Epidermal melanocyte (primary cell): Measurements from ENCODE around the gene BCAR3.
"Not testable (repeated sequence)": the region's sequence is repeated elsewhere in the genome, so short reads cannot be mapped to it uniquely, and the experiment has no call there.

ENCODE experiments used
- DNase-seq: peaks from one replicate; pipeline ENCODE4 v3.0.0; 2011; ENCODE audit warnings: low spot score; ENCODE audit not compliant: insufficient read length

BCAR3 gene

DNA sequence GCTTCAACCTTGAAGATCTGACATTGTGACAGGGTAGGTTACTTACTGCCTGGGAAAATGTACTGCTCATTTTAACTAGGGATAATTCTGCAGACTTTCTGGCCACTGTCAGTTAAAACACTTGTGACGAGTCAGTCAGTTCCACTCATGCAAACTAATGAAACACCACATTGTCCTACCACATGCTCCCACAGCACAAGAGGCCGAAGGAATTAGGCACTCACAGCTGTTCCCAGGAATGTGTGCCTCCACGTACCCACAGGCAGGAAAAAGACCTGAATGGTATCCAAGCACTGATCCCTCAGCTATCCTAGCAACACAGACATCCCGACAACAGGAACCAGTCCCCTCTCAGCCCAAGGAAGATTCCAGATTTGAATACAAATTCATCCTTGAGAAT, 12.3 kb downstream of the BCAR3 start:
- no peak for DNase-seq

DNA sequence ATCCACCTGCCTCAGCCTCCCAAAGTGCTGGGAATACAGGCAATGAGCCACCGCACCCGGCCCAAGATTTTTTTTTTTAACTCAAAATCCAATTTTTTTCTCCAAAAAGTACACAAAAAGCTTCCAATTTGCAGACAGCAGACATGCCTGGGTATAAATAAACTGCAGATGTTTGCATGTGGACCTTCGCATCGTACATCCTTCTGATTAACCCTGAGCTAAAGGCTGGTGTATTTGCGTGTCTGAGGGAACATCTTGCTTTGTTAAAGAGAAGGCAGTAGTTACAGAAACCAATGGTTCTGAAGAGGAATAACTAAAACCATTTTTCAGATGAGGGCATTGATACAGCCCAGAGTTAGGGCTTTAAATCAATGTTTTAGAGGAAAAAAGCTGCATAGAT, 12.7 kb downstream of the BCAR3 start:
- no peak for DNase-seq

DNA sequence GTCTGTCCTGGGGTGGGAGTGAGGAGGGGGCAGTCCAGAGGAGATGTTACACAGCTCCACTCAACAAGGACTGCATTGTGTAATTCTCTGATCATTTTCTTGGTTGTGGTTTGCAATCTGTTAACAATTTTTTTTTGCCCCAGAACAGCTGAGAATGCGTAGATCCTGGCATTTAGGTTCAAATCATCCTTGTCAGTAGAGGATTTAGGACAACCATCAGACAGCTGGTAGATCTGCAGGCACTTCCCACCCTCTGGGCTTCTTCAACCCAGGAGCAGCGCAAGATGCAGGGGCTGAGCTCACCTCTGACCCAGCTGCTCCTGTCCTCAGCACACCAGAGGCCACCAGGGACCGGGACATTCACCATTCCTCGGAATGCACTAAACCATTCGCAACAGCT, 13.5 kb downstream of the BCAR3 start:
- no peak for DNase-seq

DNA sequence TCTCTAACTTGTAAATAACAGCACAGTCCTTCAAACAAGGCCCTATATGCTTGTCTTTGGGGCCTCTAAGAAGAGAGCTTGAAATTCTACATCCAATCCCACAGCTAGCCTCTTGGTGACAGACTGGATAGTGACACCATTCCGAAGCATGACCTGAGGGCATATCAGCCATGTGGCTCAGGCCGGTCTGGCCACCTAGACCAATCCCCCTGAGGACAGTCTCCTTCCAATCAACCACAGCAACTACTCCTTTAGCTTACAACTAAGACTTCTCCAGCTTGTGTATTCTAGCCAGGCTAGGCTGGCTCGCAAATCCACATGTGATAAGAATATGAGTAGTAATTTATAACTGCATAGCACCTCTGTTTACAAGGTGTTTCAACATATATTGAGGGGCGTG, 14.0 kb downstream of the BCAR3 start:
- no peak for DNase-seq

DNA sequence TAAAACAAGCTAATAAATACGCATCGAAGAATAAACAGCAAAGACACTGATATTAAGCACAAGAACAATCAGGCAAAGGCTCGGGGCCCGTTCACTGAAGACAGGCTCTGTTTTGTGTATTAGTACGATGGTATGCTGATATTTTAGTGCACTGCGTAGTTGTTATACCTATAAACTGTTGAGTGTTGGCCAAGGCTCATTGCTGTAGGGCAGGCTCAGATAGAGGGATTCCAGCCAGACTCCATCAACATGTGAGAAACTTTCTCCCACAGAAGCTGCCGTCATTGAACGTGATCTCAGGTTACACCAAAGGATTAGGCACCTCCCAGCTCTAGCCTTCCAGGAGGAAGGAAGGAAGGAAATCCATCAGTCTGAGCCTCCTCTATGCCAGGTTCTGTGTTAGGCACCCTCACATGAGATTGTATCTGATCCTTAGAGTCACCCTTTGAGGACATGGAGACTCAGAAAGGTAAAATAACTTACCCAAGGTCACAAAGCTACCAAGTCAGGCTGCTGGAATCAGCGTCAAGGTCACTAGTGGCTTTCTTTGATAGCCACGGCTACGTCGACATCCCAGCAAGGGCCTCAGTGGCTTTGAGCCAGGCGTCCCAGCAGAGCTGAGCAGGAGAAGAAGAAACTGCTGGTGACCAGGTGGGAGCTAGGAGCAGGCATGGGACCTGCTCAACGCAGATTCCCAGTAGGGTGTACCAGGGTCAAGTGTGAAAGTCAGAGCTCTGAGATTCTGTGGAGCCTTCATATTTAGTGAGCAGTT, 14.8 kb downstream of the BCAR3 start:
- DNase-seq, result no peak

DNA sequence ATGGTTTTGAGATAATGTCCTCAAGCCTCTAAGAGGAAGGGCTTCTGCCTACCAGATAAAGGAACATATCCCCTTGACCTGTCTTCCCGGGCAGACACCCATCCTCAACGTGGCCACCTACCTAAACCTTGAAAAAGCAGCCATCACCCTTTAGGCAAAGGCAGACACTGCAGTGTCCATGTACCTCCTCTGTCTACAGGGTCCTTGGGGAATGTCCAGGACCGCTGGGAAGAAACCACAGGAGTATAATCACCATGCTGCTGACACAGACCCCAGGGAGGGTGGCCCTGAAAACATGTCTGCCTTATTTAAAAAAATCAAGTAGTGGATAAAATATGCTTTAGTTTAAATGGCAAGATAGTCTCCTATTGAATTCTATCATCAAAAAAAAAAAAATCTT, 16.6 kb downstream of the BCAR3 start:
- DNase-seq, result no peak

DNA sequence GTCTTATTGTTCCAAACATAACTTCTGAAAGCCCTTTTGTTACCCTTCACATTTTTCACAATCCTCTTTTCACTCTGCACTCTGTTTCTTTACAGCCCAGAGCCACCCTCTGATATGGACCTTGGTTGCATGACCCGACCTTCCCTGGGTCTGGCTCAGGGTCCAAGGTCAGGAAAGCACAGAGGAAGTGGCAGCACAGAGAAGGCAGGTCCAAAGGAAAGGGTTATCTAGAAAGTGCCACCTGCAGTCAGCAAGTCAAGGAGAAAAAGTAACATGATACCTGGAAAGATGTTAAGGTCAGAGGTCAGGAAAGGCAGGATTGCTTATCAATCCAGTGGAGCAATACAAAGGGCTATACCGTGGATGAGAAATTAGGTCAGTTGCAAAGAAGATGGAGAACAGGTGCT, 18.4 kb downstream of the BCAR3 start:
- no peak for DNase-seq

DNA sequence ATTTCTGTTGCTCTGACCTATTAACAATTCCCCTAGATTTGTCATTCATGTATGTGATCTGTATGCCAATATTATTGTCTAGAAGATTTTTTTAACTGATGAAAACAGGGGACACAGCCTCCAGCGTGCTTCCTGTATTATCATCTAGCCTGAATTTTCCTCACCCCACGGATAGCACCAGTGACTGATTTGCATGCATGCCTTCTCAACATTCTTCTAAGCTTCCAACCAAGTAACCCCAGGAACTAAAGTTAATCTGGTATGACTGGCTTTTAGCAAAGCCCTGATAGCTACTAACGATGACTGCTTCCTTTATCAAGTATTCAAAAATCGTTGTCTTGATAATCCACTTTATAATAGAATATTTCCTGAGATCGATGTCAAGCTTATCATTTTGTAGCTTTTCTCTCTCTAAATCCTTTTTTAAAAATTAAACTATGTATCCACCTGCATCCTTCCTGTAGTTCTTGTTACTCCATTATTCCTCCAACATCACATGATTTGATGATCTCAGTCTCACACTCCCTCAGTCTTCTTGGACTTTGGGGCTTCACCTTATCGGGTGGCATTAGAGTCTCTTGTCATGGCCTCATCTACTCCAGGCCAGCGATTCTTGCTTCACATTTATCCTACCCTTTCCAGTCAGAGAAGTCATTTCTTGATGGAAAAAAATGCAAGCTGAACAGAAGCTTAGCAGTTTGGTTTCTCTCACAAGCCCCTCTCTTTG, 19.0 kb downstream of the BCAR3 start:
- no peak for DNase-seq

DNA sequence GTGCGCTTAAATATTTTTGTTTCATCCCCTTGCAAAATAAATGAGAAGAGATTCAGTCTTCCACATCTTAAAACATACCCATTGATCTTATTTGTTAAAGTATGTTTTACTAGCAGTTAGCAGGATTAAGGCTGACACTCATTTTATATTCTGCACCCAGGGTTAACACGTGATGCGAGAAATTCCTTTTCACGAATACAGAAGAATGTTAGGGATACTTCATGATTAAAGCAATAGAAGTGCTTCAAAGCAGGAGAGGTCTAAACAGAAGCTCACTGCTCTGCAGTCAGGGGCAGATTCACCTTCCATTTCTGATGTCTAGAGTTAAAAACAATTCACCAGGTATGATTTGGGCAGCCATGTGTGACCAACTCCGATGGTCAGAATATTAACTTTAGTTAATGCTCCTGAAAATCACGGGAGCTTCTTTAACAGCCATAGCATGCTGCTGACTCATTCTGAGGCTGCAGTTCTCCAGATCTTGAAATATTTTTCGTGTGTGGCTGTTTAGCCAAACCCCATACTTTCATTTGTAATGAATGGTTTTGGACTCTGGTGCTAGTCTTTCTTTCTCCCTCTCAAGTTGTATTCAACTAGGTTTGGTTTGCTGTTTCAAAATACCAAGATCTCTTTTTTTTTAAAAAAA, 19.7 kb downstream of the BCAR3 start:
- no peak for DNase-seq

DNA sequence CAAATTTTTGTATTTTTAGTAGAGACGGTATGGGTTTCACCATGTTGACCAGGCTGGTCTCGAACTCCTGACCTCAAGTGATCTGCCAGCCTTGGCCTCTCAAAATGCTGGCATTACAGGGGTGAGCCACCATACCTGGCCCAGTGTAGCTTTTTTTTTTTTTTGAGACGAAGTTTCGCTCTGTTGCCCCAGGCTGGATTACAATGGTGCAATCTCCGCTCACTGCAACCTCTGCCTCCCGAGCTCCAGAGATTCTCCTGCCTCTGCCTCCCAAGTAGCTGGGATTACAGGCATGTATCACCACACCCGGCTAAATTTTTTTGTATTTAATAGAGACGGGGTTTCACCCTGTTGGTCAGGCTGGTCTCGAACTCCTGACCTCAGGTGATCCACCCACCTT, 20.3 kb downstream of the BCAR3 start:
- not testable (repeated sequence) for DNase-seq

DNA sequence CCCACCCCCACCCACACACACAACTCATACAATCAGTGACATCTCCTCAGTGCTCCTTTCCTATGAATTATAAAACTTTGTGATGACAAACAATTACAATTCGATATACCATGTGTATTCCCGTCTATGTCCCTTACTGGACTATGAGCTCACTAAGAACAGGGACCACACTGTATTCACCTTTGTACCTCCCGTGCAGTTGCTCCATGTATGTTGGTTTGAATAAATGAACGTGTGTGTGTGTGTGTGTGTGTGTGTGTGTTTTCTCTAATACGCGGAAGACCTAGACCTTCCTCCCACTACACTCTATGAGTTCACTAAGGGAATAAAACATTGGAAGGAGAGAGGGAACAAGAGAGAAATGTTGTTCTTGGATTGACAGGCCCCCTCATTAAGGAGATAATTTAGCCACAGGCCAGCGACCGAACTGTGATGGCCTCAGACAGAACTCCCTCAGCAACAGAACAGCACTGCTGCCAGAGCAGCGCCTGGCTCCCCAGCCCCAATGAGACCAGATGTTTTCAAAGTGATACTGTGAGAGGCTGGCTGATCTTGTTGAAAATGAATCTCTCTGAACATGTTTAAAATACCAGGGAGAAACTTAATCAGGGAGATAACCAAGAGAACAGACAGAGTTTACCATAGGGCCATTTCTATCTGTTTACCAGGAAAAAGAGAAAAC, 21.7 kb downstream of the BCAR3 start:
- DNase-seq, result no peak

DNA sequence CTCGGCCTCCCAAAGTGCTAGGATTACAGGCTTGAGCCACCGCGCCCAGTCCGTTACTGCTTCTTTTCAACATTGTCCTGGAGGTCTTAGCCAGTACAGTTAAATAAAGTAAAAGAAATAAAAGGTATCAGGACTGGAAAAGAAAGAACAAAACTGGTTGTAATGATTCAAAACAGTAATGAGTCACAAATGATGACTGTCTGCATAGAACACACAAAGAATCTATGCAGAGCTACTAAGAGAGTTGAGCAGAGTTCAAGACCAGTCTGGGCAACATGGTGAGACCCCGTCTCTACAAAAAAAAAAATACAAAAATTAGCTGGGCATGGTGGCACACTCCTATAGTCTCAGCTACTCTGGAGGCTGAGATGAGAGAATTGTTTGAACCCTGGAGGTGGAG, 23.4 kb downstream of the BCAR3 start:
- DNase-seq, result no peak

DNA sequence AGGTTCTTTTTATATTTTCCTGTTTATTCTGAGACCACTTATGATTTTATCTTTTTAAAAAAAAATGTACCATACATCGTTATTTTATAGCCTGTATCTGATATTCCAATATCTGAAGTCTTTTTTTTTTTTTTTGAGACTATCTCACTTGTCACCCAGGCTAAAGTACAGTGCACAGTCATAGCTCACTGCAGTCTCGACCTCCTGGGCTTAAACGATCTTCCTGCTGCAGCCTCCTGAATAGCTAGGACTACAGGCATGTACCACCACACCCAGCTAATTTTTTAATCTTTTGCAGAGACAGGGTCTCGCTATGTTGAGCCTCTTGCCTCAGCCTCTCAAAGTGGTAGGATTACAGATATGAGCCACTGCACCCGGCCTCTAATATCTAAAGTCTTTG, 25.1 kb downstream of the BCAR3 start:
- no peak for DNase-seq

DNA sequence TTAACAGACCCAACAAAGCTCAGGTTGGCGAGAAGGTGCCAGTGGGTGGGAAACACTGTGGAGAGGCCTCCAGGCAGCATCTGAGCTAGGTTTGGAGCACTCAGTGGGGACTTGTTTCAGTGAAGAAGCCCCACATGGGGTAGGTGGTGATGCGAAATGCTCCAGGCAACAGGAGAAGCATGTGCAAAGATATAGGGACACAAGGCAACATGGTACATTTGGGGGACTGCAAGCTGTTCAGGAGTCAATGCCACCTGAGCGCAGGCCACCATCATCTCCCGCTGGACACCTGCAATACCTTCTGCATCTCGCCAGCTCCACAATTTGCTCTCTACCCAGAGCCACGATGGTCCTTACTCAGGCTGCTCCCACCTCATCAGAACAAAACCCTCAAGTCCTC, 28.0 kb downstream of the BCAR3 start:
- no peak for DNase-seq

DNA sequence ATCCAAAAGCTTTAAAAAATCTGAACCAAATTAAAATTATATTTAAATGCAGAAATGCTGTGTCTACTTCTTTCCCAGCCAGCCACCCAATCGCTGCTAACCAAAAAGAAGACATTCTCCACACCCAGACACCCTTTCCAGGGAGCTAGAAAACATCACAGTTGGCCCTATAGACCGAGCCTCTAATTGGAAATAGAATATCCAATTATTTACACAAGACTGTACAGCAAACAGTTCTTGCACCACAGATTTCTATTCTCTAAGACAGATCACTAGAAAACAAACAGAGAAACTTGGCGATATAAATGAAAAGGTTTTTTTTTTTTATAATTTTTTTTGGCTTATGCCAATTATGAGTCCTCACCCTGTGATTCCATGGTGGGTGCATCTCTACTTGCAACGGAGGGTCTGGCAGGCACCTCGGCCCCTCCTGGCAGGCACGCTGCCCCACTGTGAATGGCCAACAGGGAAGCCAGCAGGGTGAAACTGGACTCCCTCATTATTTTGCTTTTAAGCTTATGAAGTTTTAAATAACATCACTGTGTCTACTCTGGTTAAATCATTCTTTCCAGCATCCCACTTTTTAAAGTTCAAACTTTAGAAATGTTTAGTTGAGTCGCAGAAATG, 29.2 kb downstream of the BCAR3 start:
- DNase-seq, result no peak

DNA sequence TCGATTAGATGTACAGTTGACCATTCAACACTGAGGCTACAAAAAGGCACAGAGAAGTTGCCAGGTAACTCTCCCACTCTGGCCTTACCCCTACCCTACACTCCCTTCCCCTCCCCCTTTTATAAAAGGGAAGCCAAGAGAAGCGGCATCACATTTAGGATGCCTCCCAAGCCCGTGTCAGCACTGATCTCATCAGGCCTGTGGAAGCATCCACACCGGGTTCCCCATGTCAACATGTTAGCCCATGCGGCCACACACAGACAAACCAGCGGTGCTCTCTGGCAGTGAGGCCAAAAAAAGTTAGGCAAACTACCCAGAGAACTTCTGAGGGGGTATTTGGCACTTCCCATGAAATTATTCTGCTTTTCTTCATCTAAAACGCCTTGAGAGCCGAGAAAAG, 29.9 kb downstream of the BCAR3 start:
- DNase-seq, result no peak

DNA sequence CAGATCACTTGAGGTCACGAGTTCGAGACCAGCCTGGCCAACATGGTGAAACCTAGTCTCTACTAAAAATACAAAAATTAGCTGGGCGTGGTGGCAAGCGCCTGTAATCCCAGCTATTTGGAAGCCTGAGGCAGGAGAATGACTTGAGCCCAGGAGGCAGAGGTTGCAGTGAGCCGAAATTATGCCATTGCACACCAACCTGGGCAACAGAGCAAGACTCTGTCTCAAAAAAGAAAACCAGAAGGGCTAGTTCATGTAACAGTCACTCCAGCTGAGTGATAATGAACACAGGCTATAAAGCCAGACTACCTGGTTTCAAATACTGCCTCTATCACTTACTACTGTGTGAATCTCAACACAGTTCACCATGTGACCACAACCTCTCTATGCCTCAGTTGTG, 31.5 kb downstream of the BCAR3 start:
- DNase-seq, result not testable (repeated sequence)

DNA sequence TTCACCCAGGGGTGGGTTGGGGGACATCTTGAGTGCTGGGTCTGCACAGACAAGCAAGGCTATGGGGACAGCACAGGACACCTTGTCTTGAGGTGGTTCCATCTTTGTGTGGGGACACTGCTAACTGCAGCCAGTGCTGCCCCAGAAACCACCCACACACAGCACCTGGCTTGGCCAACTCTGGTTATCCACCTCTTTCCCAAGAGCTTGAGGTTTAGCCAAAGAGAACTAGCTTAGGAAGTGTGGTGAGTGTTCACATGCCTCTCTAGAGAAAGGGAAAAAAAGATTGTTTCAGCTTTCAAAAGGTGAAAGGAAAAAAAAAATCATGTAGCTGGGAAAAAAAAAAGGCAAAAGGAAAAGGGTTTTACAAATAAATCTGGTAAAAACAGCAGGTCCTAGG, 32.4 kb downstream of the BCAR3 start:
- no peak for DNase-seq

DNA sequence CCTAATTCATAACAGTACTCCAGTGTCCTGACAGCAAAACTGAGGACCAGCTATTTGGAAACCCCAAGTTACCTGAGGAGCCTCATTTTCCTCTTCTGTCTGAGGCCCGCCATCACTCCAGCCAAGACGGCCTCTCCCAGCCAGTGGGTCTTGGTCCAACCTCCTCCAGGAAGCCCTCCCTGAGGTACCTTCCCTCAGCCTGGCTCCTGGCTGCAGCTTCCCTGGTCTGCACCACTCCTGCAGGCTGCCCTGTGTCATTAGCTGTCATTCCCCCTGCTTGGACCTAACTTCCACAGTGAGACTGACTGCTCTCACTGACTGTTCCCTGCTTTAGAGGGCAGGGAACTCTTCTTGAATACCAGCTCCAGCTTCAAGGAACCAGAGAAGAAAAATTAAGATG, 33.0 kb downstream of the BCAR3 start:
- DNase-seq, result no peak

DNA sequence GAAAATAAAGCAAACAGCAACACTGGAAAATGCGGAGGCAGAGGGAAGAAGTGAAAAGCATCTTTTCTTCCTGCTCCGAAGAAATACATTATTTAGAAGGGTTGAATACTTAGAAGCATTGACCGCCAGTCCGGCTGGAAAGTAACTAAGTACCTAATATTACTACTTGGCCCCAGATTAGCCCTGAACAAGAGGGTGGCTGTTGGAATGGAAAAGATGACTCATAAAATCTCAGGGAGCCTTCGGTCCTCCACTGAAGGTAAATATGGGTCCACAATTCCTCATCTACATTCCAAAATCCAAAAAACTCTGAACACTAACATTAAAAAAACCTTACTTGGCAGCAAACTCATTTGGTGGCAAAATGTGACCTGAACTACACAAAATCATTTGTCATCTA, 40.1 kb downstream of the BCAR3 start:
- no peak for DNase-seq

DNA sequence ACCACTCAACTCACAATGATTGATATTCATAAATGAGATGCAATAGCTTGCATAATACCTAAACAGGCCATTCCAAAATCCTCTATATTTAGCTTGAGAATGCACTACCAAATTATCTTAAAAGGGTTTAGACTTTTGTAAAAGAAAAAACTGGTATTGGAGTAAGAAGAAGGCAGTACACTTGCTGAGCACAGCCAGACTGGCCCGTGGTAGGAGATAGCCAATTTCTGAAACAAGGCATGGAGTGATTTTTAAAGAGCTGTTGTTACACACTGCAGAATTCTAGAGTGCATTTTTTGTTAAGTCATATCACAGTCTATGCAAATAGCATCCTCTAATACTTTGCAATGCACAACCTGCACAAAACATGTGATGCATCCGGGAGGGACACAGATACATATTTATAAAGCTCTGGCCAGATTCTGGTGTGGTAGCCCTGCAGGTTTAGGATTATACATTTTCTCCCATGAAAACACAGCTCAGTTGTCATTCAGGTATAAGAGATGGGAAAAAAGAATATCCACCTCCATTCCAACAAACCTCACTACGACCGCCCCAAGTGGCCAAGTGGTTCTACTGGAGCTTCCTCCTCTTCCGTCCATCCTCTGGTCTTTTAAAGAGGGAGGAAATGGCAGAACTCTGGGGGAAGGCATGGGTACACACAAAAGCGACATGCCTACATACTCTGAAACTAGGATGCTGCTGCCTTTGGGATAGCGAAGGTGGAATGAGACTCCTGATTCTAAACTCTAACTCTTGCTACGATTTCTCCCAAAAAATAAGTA, 40.8 kb downstream of the BCAR3 start:
- DNase-seq, result no peak
